B cell (primary cell): ENCODE results near the gene ATAD3C. TPM values are rescaled to one million over a fixed set of nuclear protein-coding genes. Genes with fewer than 3 reads are reported as not detected.
"Not testable (repeated sequence)": the region's sequence is repeated elsewhere in the genome, so short reads cannot be mapped to it uniquely, and the experiment has no call there.

Experiments
- ATAC-seq: fragments of 200-7000 bp; cut with Tn5 transposase; one replicate; pipeline ENCODE4 v1.10.0; 2021; ENCODE audit warnings: low read depth, mild to moderate bottlenecking, moderate number of reproducible peaks, moderate library complexity
- CTCF ChIA-PET: fragments of 350-600 bp; sonication (Branson Sonifier 250); formaldehyde crosslinking; loops from one replicate; lab custom pipeline; 2021; ENCODE audit warnings: antibody characterized with exemption, inconsistent platforms; lab: Charles Lee
- POLR2A ChIA-PET: fragments of 350-600 bp; sonication (Branson Sonifier 250); formaldehyde crosslinking; loops from one replicate; lab custom pipeline; 2021; ENCODE audit warnings: antibody characterized with exemption; lab: Charles Lee
- DNase-seq: peaks from one replicate; pipeline ENCODE4 v3.0.0; 2013
- H2AFZ ChIP-seq: 2 replicates; pipeline ENCODE4 v1.6.1; 2012; ENCODE audit warnings: mild to moderate bottlenecking, low read depth, low read length; ENCODE audit not compliant: insufficient read depth, poor library complexity, severe bottlenecking
- H3K27ac ChIP-seq, 2 donors: 1 replicate in 1 of 2; 2 replicates in 1 of 2; pipeline ENCODE4 v1.5.1; 2012 to 2013; ENCODE audit warnings: low read length in 2 of 2, mild to moderate bottlenecking in 2 of 2, moderate library complexity in 1 of 2
- H3K27me3 ChIP-seq, 4 experiments: fragments of 200-600 bp in 1 of 4; sonication (generic) in 1 of 4; replicated peaks in 1 of 4; 1 replicate in 2 of 4; 2 replicates in 2 of 4; pipeline versions ENCODE4 v1.6.1 to v1.7.0; 2013 to 2016; ENCODE audit warnings: low read length in 3 of 4, mild to moderate bottlenecking in 2 of 4, mixed read lengths in 1 of 4, moderate library complexity in 1 of 4; ENCODE audit not compliant: insufficient read depth in 4 of 4, control insufficient read depth in 3 of 4; ENCODE audit errors: control extremely low read depth in 1 of 4
- H3K36me3 ChIP-seq, 2 experiments: replicated peaks in 1 of 2; 1 replicate in 1 of 2; 2 replicates in 1 of 2; pipeline versions ENCODE4 v1.6.1 to v1.7.1; 2013; ENCODE audit warnings: low read length in 1 of 2; ENCODE audit not compliant: insufficient read depth in 2 of 2, control insufficient read depth in 1 of 2; ENCODE audit errors: control extremely low read depth in 1 of 2, extremely low read depth in 1 of 2
- H3K4me1 ChIP-seq, 2 donors: fragments of 200-600 bp in 1 of 2; sonication (generic) in 1 of 2; 1 replicate in 1 of 2; 2 replicates in 1 of 2; pipeline versions ENCODE4 v1.5.1 to v1.6.1; 2013 to 2017; ENCODE audit warnings: low read length in 2 of 2; ENCODE audit not compliant: control insufficient read depth in 2 of 2, insufficient read depth in 2 of 2
- H3K4me2 ChIP-seq: replicated peaks from 2 replicates; pipeline ENCODE3; 2012; ENCODE audit warnings: mild to moderate bottlenecking, low read depth, low read length; ENCODE audit not compliant: poor library complexity, severe bottlenecking
- H3K4me3 ChIP-seq, 5 experiments: fragments of 200-600 bp in 1 of 5; sonication (generic) in 1 of 5; 1 replicate in 3 of 5; 2 replicates in 2 of 5; pipeline versions ENCODE4 v1.5.1 to v1.7.0; 2011 to 2016; ENCODE audit warnings: low read length in 4 of 5, mild to moderate bottlenecking in 4 of 5, low read depth in 2 of 5, control low read depth in 1 of 5, moderate library complexity in 1 of 5; ENCODE audit not compliant: insufficient read depth in 1 of 5; ENCODE audit errors: control extremely low read depth in 1 of 5, extremely low read depth in 1 of 5
- H3K79me2 ChIP-seq: fragments of 200-600 bp; sonication (generic); one replicate; pipeline ENCODE4 v1.6.0; 2016; ENCODE audit warnings: low read length; ENCODE audit not compliant: control insufficient read depth, insufficient read depth
- H3K9ac ChIP-seq: fragments of 200-600 bp; sonication (generic); 2 replicates; pipeline ENCODE4 v1.6.1; 2017; ENCODE audit warnings: mild to moderate bottlenecking, low read length, moderate library complexity
- H3K9me3 ChIP-seq, 3 donors: one replicate each; pipeline versions ENCODE4 v1.6.1 to v1.7.1; 2013; ENCODE audit warnings: low read length in 2 of 3; ENCODE audit not compliant: control insufficient read depth in 2 of 3, insufficient read depth in 1 of 3; ENCODE audit errors: control extremely low read depth in 1 of 3
- H4K20me1 ChIP-seq: 2 replicates; pipeline ENCODE4 v1.6.0; 2012; ENCODE audit warnings: mild to moderate bottlenecking, low read length; ENCODE audit not compliant: insufficient read depth, control insufficient read depth, poor library complexity, severe bottlenecking
- H3K27ac Mint-ChIP-seq: one replicate; pipeline ENCODE4 v1.8.0; 2021; ENCODE audit warnings: mixed read lengths
- H3K27me3 Mint-ChIP-seq: one replicate; pipeline ENCODE4 v1.8.0; 2021; ENCODE audit warnings: mixed read lengths
- H3K4me1 Mint-ChIP-seq: one replicate; pipeline ENCODE4 v1.8.0; 2021; ENCODE audit warnings: mixed read lengths
- H3K4me3 Mint-ChIP-seq: one replicate; pipeline ENCODE4 v1.8.0; 2021; ENCODE audit warnings: mixed read lengths
- H3K9me3 Mint-ChIP-seq: one replicate; pipeline ENCODE4 v1.8.0; 2022; ENCODE audit warnings: mixed read lengths; ENCODE audit not compliant: insufficient read depth
- EZH2 ChIP-seq: IDR thresholded peaks from 2 replicates; pipeline ENCODE4 v1.6.1; 2012; ENCODE audit warnings: borderline replicate concordance, low read depth, mild to moderate bottlenecking, moderate library complexity, low read length; ENCODE audit not compliant: insufficient read depth, poor library complexity, severe bottlenecking
- WGBS: methylation state at CpG from one replicate; pipeline ENCODE4 v1.1.5; 2013; ENCODE audit warnings: missing lambda C conversion rate; ENCODE audit not compliant: insufficient coverage; 5-methylcytosine and 5-hydroxymethylcytosine counted together
- intact Hi-C: fragments of 100-400 bp; cut with micrococcal nuclease; formaldehyde crosslinking; loops from one replicate; pipeline ENCODE4 v1.10.0; 2022
- polyA plus RNA-seq: library from polyadenylated mRNA; depleted of rRNA; stranded (reverse); fragments of >200 nt; gene quantifications from 2 replicates; pipeline ENCODE4 v1.2.3, GENCODE V29; 2012
- total RNA-seq, 2 donors: library from RNA; stranded (reverse); fragments of 120-200 nt in 1 of 2; gene quantifications; 1 replicate in 1 of 2; 2 replicates in 1 of 2; pipeline versions ENCODE4 v1.2.3 to v1.2.4, GENCODE V29; 2013 to 2022
- TF ChIP-seq, protein P1 (sequence below): fragments of 200-600 bp; IDR thresholded peaks from one replicate; pipeline ENCODE4 v1.8.0; 2022; ENCODE audit warnings: antibody characterized with exemption, mild to moderate bottlenecking

The ATAD3C gene
- total and polyA plus RNA-seq, 2 donors (not counting 1 experiment from before 2014, with no cell fraction given): 0.20 to 1.1 TPM

DNA sequence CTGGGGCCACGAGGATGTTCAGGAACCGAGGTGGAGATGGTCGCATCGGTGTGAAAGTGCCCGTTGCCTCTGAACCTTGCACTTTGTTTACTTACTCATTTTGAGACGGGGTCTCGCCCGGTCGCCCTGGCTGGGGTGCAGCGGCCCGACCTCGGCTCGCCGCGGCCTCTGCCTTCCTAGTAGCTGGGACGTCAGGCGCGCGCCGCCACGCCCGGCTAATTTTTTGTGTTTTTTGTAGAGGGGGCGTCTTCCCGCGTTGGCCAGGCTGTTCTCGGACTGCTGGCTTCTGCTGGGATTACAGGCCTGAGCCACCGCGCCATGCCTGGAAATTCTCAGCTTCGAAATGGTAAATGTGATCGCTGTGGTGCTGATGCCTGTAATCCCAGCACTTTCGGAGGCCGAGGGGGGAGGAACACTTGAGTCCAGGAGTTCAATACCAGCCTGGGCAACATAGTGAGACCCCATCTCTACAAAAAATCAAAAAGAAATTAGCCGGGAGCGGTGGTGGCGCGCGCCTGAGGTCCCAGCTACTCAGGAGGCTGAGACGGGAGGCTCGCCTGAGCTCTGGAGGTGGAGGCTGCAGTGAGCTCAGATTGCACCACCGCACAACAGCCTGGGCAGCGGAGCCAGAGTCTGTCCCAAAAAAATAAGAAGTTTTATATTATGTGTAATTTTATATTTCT, 41.7 kb upstream of the ATAD3C start:
- no peaks in the 10 kb centered on the region for H3K9me3 ChIP-seq
- peak overlapping the region; percentile 70 to 98 (median 90) for H3K4me3 ChIP-seq
- Mint-ChIP-seq H3K27me3 (no peaks in the 10 kb centered on the region), H3K9me3 (no peaks in the 10 kb centered on the region), H3K27ac (peak overlapping the region; percentile 91), H3K4me1 (peaks cover 36% of the 10 kb centered on the region), H3K4me3 (peak overlapping the region; percentile 86)
- H3K27me3 ChIP-seq: no peaks in the 10 kb centered on the region
- H3K4me1 ChIP-seq: peaks cover 21 to 26% of the 10 kb centered on the region in 2 donors
- no peak for TF ChIP-seq EZH2
- TF ChIP-seq, protein P1, sequence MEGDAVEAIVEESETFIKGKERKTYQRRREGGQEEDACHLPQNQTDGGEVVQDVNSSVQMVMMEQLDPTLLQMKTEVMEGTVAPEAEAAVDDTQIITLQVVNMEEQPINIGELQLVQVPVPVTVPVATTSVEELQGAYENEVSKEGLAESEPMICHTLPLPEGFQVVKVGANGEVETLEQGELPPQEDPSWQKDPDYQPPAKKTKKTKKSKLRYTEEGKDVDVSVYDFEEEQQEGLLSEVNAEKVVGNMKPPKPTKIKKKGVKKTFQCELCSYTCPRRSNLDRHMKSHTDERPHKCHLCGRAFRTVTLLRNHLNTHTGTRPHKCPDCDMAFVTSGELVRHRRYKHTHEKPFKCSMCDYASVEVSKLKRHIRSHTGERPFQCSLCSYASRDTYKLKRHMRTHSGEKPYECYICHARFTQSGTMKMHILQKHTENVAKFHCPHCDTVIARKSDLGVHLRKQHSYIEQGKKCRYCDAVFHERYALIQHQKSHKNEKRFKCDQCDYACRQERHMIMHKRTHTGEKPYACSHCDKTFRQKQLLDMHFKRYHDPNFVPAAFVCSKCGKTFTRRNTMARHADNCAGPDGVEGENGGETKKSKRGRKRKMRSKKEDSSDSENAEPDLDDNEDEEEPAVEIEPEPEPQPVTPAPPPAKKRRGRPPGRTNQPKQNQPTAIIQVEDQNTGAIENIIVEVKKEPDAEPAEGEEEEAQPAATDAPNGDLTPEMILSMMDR: no peak
- POLR2A ChIA-PET: interaction anchor here (0.6 to 1.9 kb wide), 6 partner anchors 9 to 134 kb away, joined by 3 to 8 read pairs (median 4); partner anchors contain the start of genes AURKAIP1, CCNL2 and UBE2J2
- no peak for DNase-seq
- CTCF ChIA-PET: interaction anchor here (0.9 to 1.7 kb wide), 3 partner anchors 9 to 36 kb away, joined by 3 to 8 read pairs (median 5); partner anchors contain the start of gene CCNL2
- intact Hi-C loops: loop anchor here (1.0 to 2.0 kb wide), 5 partner anchors 8 to 97 kb away; partner anchors contain the start of genes ATAD3B, AURKAIP1 and CCNL2
- peak overlapping the region; percentile 98 for H3K4me2 ChIP-seq
- H3K36me3 ChIP-seq: peaks cover 0 to 21% of the 10 kb centered on the region in 2 experiments
- peak overlapping the region; percentile 69 to 87 for H3K27ac ChIP-seq
- peaks cover 62% of the 10 kb centered on the region for H3K79me2 ChIP-seq
- H4K20me1 ChIP-seq: peaks cover 30% of the 10 kb centered on the region
- WGBS: 6% methylated on average over 34 of the region's 41 CpGs
- peak overlapping the region; percentile 87 for H3K9ac ChIP-seq
- ATAC-seq: peak; percentile 11
- peak overlapping the region; percentile 77 for H2AFZ ChIP-seq

GRCh38 chr1:1410238-1410637, 39.3 kb upstream of the ATAD3C start:
- H3K4me1 Mint-ChIP-seq: peaks cover 30% of the 10 kb centered on the region
- H3K9ac ChIP-seq, POLR2A ChIA-PET, H3K9me3 Mint-ChIP-seq, H3K27me3 Mint-ChIP-seq, H3K4me2 ChIP-seq, DNase-seq, CTCF ChIA-PET, H3K27me3 ChIP-seq, H3K4me3 Mint-ChIP-seq, H3K9me3 ChIP-seq, H3K27ac Mint-ChIP-seq, H2AFZ ChIP-seq, H3K4me3 ChIP-seq, ATAC-seq, intact Hi-C loops, H3K27ac ChIP-seq: not testable (repeated sequence)
- Histone ChIP-seq H4K20me1 (peaks cover 30% of the 10 kb centered on the region), H3K79me2 (peaks cover 54% of the 10 kb centered on the region), H3K36me3 (peaks cover 0 to 13% of the 10 kb centered on the region in 2 experiments), H3K4me1 (peaks cover 21 to 26% of the 10 kb centered on the region in 2 donors)
- WGBS: no CpG with 5 or more reads among the region's 8 CpGs
